DND-41 (cell line): Measurements from ENCODE around the gene FBN3.

ENCODE experiments used
- ATAC-seq: fragments of 200-7000 bp; cut with Tn5 transposase; 3 replicates; pipeline ENCODE4 v1.9.1; 2021; ENCODE audit warnings: low read depth; ENCODE audit not compliant: insufficient read depth
- DNase-seq: peaks from one replicate; pipeline ENCODE4 v3.0.0-alpha.2; 2020
- H2AFZ ChIP-seq: 2 replicates; pipeline ENCODE4 v1.6.0; 2012; ENCODE audit warnings: low read depth, low read length
- H3K27ac ChIP-seq: 2 replicates; pipeline ENCODE4 v1.5.1; 2012; ENCODE audit warnings: low read length, inconsistent platforms
- H3K27me3 ChIP-seq: fragments of 200-600 bp; sonication (generic); 2 replicates; pipeline ENCODE4 v1.6.0; 2012; ENCODE audit warnings: low read length, mild to moderate bottlenecking, inconsistent platforms; ENCODE audit not compliant: insufficient read depth, poor library complexity
- H3K36me3 ChIP-seq: 2 replicates; pipeline ENCODE4 v1.5.1; 2012; ENCODE audit warnings: low read length, inconsistent platforms; ENCODE audit not compliant: insufficient read depth
- H3K4me1 ChIP-seq: 2 replicates; pipeline ENCODE4 v1.5.1; 2012; ENCODE audit warnings: mild to moderate bottlenecking, low read length; ENCODE audit not compliant: insufficient read depth
- H3K4me2 ChIP-seq: 2 replicates; pipeline ENCODE4 v1.6.0; 2012; ENCODE audit warnings: mild to moderate bottlenecking, moderate library complexity, low read length, inconsistent platforms; ENCODE audit not compliant: insufficient read depth
- H3K4me3 ChIP-seq, 2 experiments: fragments of 200-600 bp in 1 of 2; shearing (Covaris generic) in 1 of 2; 2 replicates each; pipeline ENCODE4 v1.5.1; 2012 to 2016; ENCODE audit warnings: inconsistent platforms in 2 of 2, low read length in 2 of 2, mild to moderate bottlenecking in 2 of 2, low read depth in 1 of 2, moderate library complexity in 1 of 2
- H3K79me2 ChIP-seq: 2 replicates; pipeline ENCODE4 v1.6.0; 2012; ENCODE audit warnings: low read length, inconsistent platforms; ENCODE audit not compliant: insufficient read depth
- H3K9ac ChIP-seq: 2 replicates; pipeline ENCODE4 v1.6.0; 2012; ENCODE audit warnings: low read depth, mild to moderate bottlenecking, inconsistent platforms, low read length, moderate library complexity
- H3K9me3 ChIP-seq: 2 replicates; pipeline ENCODE4 v1.5.1; 2012; ENCODE audit warnings: low read length, moderate library complexity, mild to moderate bottlenecking, inconsistent platforms; ENCODE audit not compliant: insufficient read depth, severe bottlenecking
- H4K20me1 ChIP-seq: 2 replicates; pipeline ENCODE4 v1.6.0; 2012; ENCODE audit warnings: low read length; ENCODE audit not compliant: insufficient read depth
- CTCF ChIP-seq: IDR thresholded peaks from 2 replicates; pipeline ENCODE4 v1.5.1; 2012; ENCODE audit warnings: borderline replicate concordance, low read length, moderate library complexity, mild to moderate bottlenecking; ENCODE audit not compliant: poor library complexity, severe bottlenecking; ENCODE audit errors: extremely low read depth
- EZH2 ChIP-seq: IDR thresholded peaks from 3 replicates; pipeline ENCODE4 v1.6.1; 2012; ENCODE audit warnings: borderline replicate concordance, low read depth, mild to moderate bottlenecking, moderate library complexity, low read length, inconsistent platforms; ENCODE audit not compliant: severe bottlenecking

The FBN3 gene

DNA sequence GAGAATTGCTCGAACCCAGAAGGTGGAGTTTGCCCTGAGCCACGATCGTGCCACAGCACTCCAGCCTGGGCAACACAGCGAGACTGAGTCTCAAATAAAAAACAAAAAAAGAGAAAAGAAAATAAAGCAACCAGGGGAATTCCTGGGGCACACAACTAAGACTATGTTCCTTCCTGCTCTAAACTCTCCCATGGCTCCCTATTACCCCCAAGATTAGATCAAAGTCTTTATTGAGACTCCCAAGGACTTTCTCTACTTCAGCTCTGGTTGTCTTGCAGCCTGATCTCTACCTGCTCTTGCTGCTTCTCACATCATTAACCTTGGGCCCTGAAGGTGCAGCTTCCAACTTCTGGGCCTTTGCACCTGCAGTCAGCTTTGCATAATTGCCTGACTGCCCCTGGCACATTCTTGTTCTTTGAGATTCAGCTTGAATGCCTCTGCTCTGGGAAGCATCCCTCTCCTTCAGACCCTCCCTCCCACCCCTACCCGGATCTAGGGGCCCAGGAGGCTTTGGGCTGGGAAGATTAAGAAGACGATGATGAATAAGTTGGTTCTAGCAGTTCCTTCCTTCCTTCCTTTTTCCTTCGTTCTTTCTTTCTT is 42.9 kb upstream of the FBN3 start:
- H3K4me3 ChIP-seq = no peak overlapping the region
- DNase-seq (no peak), ATAC-seq (no peak)
- no peaks in the 10 kb centered on the region for H3K79me2 ChIP-seq
- H3K27ac ChIP-seq = no peak overlapping the region
- H3K9ac ChIP-seq = no peak overlapping the region
- no peak overlapping the region for H2AFZ ChIP-seq
- H3K9me3 ChIP-seq = no peaks in the 10 kb centered on the region
- no peaks in the 10 kb centered on the region for H3K36me3 ChIP-seq
- H3K27me3 ChIP-seq = no peaks in the 10 kb centered on the region
- TF ChIP-seq CTCF (no peak), EZH2 (no peak)
- H3K4me1 ChIP-seq = peaks cover 13% of the 10 kb centered on the region
- no peaks in the 10 kb centered on the region for H4K20me1 ChIP-seq
- H3K4me2 ChIP-seq = no peak overlapping the region

- H3K4me2 ChIP-seq = no peak overlapping the region
- no peaks in the 10 kb centered on the region for H3K9me3 ChIP-seq
- DNase-seq (no peak), ATAC-seq (no peak)
- no peak overlapping the region for H3K4me3 ChIP-seq
- no peaks in the 10 kb centered on the region for H3K79me2 ChIP-seq
- no peak overlapping the region for H3K27ac ChIP-seq
- H3K36me3 ChIP-seq = no peaks in the 10 kb centered on the region
- TF ChIP-seq CTCF (no peak), EZH2 (no peak)
- no peak overlapping the region for H2AFZ ChIP-seq
- no peaks in the 10 kb centered on the region for H4K20me1 ChIP-seq
- H3K27me3 ChIP-seq = no peaks in the 10 kb centered on the region
- H3K4me1 ChIP-seq = no peaks in the 10 kb centered on the region
- H3K9ac ChIP-seq = no peak overlapping the region
These were observed 36.1 kb upstream of the FBN3 start for GRCh38 chr19:8185343-8186068.

DNA sequence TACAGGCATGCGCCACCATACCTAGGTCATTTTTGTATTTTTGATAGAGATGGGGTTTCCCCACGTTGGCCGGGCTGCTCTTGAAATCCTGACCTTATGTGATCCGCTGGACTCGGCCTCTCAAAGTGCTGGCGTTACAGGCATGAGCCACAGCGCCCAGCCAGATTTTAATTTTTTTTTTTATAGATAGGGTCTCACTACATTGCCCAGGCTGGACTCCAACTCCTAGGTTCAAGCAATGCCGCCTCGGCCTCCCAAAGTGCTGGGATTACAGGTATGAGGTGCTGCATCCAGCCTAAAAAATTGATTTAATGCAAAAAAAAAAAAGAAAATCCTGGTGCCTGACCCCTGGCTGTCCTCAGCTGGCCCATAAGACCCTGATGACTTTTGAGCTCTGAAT is 34.9 kb upstream of the FBN3 start:
- DNase-seq (no peak), ATAC-seq (no peak)
- Histone ChIP-seq H3K27ac (no peak overlapping the region), H3K4me1 (no peaks in the 10 kb centered on the region), H3K9me3 (no peaks in the 10 kb centered on the region), H3K79me2 (no peaks in the 10 kb centered on the region), H2AFZ (no peak overlapping the region), H3K4me2 (no peak overlapping the region), H3K27me3 (no peaks in the 10 kb centered on the region), H3K36me3 (no peaks in the 10 kb centered on the region), H3K4me3 (no peak overlapping the region), H4K20me1 (no peaks in the 10 kb centered on the region), H3K9ac (no peak overlapping the region)
- no peak for TF ChIP-seq CTCF
- TF ChIP-seq EZH2 = no peak
